Stimulated activated CD8-positive, alpha-beta memory T cell treated with anti-CD3 and anti-CD28 coated beads, Interleukin-7, amount 100 ng/mL, for 24 hours (primary cell): ENCODE measurements around the gene RPS14.

Experiments used
- DNase-seq: peaks from one replicate; pipeline ENCODE4 v3.0.0-alpha.2; 2020; ENCODE audit warnings: low read depth

RPS14 gene

GRCh38 chr5:150400316-150401075 lies 49.0 kb downstream of the RPS14 start:
- no peak for DNase-seq

- no peak for DNase-seq
These were observed 49.9 kb downstream of the RPS14 start for GRCh38 chr5:150399524-150400211.

- no peak for DNase-seq
These were observed 50.6 kb downstream of the RPS14 start for GRCh38 chr5:150398722-150399523.

DNA sequence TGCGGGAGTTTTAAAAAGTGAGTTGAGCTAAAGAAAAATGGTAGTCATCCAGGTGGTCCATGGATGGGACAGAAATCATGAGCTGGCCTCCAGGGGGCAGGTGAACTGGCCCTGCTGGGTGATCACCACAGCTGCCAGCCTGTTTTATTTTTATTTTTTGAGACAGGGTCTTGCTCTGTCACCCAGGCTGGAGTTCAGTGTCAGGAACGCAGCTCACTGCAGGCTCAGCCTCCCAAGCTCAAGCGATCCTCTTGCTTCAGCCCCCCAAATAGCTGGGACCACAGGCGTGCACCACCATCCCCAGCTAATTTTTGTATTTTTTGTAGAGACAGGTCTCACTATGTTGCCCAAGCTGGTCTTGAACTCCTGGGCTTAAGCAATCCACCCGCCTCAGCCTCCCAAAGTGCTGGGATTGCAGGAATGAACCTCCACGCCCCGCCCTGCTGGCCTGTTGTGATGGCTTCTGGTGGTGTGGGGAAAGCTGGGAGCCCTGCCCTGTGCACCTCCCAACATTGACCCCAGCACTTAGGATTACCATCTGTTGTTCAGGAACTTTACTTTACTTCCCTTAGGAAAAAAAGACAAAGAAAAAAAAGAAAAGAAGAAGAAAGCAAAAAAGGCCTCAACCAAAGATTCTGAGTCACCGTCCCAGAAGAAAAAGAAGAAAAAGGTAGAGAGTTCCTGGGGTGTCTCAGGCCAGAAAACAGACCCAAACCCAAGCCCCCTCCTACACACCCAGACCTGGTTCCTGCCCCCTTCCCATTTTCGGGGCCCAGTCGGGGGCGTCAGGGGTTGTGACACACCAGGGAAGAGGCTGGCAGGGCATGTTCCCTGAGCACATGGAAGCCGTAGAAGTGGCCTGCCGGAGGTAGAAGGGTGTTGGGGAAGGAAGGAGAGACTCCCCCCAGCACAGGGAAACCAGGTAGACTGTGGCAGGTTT lies 51.5 kb downstream of the RPS14 start:
- no peak for DNase-seq

DNA sequence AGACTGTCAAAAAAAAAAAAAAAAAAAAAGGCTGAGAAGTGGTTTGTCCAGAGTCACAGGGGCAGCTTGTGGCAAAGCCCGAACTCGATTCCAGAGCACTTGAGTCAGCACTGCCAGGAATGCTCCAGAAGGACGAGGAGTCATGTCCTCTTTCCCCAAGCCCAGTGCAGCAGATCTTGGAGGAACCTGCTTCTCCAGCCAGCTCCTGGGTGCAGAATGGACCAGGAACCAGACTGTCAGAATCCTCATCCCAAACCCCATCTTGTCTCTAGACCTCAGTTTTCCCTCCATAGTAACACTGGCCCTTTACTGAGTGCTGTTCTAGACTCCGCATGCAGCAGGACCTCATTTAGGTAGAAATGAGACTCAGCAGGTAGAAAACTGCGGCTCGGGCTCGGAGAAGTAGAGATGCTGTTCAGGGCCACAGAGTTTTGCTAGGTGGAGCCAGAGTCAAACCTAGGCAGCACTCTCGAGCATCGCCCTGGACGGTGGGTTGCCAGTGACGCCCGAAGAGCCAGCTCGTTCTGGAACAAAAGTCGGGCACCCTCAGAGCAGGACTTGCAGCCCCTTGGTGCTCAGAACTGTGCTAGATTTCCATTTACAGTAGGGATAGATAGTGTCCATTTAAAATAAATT lies 52.3 kb downstream of the RPS14 start:
- no peak for DNase-seq

- no peak for DNase-seq
These were observed 53.3 kb downstream of the RPS14 start for GRCh38 chr5:150396267-150396666.

- no peak for DNase-seq
These were observed 53.9 kb downstream of the RPS14 start for GRCh38 chr5:150395688-150395975.

GRCh38 chr5:150394912-150395687 lies 54.4 kb downstream of the RPS14 start:
- DNase-seq: no peak

DNA sequence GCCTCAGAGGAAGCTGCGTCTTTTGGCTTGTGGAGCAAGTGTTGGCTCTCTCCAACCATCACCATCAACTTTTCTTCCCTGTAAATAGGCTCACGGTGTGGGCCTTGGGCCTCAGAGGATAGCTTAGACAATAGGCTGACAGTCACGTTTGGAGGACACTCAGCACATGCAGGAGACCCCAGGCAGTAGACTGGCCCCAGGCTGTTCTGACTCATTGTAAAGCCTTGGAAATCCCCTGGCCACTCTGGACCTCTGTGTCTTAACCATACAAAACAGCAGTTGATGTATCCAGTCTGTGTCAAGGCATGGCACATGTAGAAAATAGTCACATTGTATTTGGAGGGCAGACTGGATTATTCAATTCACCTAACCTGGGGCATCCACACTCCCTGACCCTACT lies 55.4 kb downstream of the RPS14 start:
- DNase-seq: no peak

- DNase-seq: no peak
These were observed 56.4 kb downstream of the RPS14 start for GRCh38 chr5:150393096-150393645.

DNA sequence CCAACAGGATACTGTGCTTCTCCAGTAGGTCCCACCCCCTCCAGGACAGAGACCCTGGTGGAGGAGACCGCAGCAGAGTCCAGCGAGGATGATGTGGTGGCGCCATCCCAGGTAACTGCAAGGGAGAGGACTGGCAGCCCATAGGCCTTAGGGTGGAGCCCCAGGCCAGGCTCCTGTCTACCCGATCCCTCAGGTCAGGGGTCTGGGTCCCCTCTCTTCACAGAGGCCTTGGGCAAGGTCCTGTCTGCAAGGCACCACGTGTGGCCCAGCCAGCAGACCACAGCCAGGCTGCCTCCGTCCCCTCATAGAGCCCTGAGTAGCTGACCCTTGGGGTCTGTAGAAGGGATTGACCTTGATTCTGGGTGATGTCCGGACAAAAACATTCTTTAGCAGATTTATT lies 56.9 kb downstream of the RPS14 start:
- DNase-seq: no peak
